Effector memory CD8-positive, alpha-beta T cell (primary cell): ENCODE results near the gene MAEA.

ENCODE experiments used
- ATAC-seq: fragments of 150-1000 bp; cut with Tn5 transposase; replicated peaks from 2 replicates; pipeline ENCODE4 v1.10.0; 2021; ENCODE audit warnings: mild to moderate bottlenecking, moderate library complexity
- DNase-seq, 3 experiments: peaks; one replicate each; pipeline ENCODE4 v3.0.0; 2021
- H3K27ac Mint-ChIP-seq, 2 donors: one replicate each; pipeline ENCODE4 v1.8.0; 2022; ENCODE audit warnings: mild to moderate bottlenecking in 2 of 2, mixed read lengths in 2 of 2, moderate library complexity in 2 of 2
- H3K27me3 Mint-ChIP-seq, 2 donors: one replicate each; pipeline ENCODE4 v1.8.0; 2022; ENCODE audit warnings: mixed read lengths in 2 of 2
- H3K36me3 Mint-ChIP-seq: one replicate; pipeline ENCODE4 v1.8.0; 2022; ENCODE audit warnings: mild to moderate bottlenecking, moderate library complexity, mixed read lengths; ENCODE audit not compliant: insufficient read depth
- H3K4me1 Mint-ChIP-seq, 2 donors: one replicate each; pipeline ENCODE4 v1.8.0; 2022; ENCODE audit warnings: low read depth in 2 of 2, mixed read lengths in 2 of 2
- H3K4me3 Mint-ChIP-seq, 2 donors: one replicate each; pipeline ENCODE4 v1.8.0; 2022; ENCODE audit warnings: mild to moderate bottlenecking in 2 of 2, mixed read lengths in 2 of 2, moderate library complexity in 2 of 2
- H3K9me3 Mint-ChIP-seq, 2 donors: one replicate each; pipeline ENCODE4 v1.8.0; 2022; ENCODE audit warnings: mixed read lengths in 2 of 2

Gene MAEA

DNA sequence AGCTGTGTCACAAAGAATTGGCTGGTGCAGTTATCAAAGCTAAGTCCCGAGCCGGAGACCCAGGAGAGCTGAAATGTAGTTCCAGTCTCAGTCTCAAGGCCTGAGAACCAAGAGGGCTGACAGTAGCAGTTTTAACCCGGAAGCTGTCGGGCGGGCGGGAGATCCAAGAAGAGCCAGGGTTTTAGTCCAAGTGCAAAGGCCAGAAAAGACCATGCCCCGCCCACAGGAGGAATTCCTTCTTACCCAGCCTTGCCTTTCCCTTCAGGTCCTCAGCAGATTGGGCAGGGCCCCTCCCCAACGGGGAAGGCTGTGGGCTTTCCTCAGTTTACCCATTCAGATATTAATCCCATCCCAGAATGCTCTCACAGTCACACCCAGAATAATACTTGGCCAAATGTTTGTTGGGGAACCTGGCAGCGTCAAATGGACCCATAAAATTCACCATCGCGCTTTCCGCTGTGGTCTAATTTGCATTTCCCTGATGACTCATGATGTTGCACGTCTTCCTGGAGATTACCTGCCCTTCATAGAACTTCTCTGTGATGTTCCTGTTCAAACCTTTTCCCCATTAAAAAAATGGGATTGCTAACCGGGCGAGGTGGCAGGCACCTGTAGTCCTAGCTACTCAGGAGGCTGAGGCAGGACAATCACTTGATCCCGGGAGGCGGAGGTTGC is 16.2 kb downstream of the MAEA start:
- Mint-ChIP-seq H3K4me1 (peaks cover 51 to 58% of the 10 kb centered on the region in 2 donors), H3K36me3 (peaks cover 51% of the 10 kb centered on the region), H3K27me3 (no peaks in the 10 kb centered on the region), H3K4me3 (peak overlapping the region; percentile 31 to 66), H3K27ac (peak overlapping the region; percentile 41 to 81), H3K9me3 (no peaks in the 10 kb centered on the region)
- DNase-seq (no peak), ATAC-seq (peak; percentile 21)

DNA sequence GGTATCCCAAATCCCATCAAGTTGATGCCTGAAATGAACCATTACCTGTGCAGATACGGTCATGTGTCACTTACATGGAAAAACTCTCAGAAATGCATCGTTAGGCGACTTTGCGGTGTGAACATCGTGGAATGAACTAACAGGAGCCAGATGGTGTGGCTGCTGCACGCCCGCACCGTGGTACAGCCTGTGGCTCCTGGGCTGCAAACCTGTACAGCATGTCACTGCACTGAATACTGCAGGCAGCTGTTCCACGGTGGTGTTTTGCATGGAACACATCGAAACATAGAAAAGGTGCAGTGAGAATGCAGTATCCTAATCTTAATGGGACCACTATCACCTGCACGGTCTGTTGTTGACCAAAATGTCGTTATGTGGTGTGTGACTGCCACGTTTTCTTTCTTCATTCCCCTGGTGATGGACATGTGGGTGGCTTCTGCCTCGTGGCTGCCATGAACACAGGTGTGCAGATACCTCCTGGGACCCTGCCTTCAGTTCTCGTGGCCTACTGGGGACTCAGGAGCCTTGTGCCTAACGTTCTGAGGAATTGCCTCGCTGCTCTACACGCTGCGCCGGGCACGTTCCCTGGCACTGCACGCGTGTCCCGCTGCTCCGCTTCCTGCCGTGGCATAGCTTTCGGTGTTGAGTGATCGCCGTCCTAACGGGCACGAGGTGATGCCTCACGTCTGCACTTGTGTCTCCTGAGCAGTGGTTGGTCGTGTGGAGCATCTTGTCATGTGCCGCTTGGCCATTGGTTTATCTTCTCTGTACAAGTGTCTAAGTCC is 18.5 kb downstream of the MAEA start:
- Mint-ChIP-seq H3K36me3 (peaks cover 58% of the 10 kb centered on the region), H3K4me1 (peaks cover 44 to 55% of the 10 kb centered on the region in 2 donors), H3K4me3 (peak overlapping the region in 1 of 2 donors; percentile 77), H3K27ac (peak overlapping the region in 1 of 2 donors; percentile 95), H3K9me3 (no peaks in the 10 kb centered on the region), H3K27me3 (no peaks in the 10 kb centered on the region)
- no peak for DNase-seq
- ATAC-seq = no peak

DNA sequence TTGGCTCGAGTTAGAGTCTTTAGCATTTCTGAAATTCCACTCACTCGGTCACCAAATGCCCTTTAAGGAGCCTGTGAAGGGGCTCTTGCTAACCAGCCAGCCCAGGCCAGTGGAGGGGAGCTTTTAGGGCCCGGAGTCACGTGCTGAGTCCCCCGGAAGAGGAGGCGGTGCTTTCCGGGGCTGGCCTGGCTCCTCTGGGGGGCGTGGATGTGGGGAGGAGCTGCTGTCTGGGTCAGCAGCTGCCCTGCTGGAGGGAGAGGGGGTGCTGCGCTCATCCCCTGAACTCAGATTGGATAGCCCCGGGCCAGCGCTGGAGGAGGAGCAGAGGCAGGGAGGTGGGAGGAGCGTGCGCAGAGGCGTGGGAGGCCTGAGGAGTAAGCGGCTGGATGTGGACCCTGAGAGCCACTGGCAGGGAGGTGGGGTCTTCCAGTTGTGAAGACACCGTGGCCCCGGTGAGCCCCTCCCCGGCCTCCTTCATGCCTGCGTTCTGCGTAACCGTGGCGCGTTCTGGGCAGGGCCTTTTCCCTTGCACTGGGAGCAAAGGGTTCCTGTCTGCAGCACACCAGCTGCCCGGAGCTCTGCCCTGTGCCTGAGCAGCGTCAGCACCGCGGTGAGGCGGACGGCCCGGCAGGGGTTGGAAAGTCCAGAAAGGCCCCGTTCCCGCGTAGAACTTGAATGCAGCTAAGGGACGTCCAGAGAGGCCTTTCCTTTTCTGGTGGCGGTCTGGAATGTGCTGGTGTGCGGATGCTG is 19.7 kb downstream of the MAEA start:
- peak overlapping the region; percentile 77 to 83 for H3K4me3 Mint-ChIP-seq
- H3K27ac Mint-ChIP-seq = peak overlapping the region; percentile 93 to 95
- H3K9me3 Mint-ChIP-seq = no peaks in the 10 kb centered on the region
- H3K36me3 Mint-ChIP-seq = peaks cover 62% of the 10 kb centered on the region
- no peaks in the 10 kb centered on the region for H3K27me3 Mint-ChIP-seq
- ATAC-seq (peak; percentile 70), DNase-seq (peak; percentile 28 to 69 (median 64))
- H3K4me1 Mint-ChIP-seq = peaks cover 41 to 57% of the 10 kb centered on the region in 2 donors

DNA sequence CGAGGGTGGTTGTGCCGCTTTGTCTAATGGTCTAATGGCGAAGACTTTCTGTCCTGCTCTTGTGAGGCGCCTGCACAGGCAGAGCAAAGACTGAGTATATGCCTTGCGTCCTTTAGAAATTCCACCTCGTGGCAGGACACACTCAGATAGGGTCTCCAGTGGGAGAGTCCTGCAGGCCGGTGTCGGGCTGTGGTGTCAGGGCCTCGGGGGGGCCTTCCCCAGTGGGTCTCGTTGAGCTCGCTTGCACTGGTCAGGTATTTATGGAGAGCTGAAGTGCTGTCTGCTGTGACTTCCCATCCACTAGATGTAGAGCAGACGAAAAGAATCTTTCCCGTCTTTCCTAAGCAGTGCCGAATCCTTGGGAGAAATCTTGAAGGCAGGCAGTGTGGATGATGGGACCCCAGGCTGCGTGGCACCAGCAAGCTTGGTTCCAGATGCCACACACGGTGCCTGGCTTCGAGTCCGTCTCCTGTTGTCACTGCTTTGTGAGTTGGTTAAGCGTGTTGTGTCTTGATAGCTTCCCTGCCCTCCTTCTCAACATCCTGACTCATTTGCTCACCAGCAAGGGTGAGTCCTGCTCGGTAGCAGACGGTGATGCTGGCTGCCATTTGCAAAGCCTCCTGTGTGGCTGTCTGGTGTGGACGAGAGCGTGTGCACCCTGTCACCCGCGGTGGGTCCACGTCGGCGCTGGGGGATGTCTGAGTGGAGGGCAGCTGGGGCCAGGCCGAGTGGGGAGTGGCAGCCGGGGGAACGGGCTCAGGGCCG is 20.5 kb downstream of the MAEA start:
- Mint-ChIP-seq H3K27ac (peak overlapping the region; percentile 28 to 95), H3K9me3 (no peaks in the 10 kb centered on the region), H3K4me3 (peak overlapping the region; percentile 77 to 83), H3K27me3 (no peaks in the 10 kb centered on the region), H3K36me3 (peaks cover 68% of the 10 kb centered on the region), H3K4me1 (peaks cover 36 to 54% of the 10 kb centered on the region in 2 donors)
- ATAC-seq (no peak), DNase-seq (no peak)

DNA sequence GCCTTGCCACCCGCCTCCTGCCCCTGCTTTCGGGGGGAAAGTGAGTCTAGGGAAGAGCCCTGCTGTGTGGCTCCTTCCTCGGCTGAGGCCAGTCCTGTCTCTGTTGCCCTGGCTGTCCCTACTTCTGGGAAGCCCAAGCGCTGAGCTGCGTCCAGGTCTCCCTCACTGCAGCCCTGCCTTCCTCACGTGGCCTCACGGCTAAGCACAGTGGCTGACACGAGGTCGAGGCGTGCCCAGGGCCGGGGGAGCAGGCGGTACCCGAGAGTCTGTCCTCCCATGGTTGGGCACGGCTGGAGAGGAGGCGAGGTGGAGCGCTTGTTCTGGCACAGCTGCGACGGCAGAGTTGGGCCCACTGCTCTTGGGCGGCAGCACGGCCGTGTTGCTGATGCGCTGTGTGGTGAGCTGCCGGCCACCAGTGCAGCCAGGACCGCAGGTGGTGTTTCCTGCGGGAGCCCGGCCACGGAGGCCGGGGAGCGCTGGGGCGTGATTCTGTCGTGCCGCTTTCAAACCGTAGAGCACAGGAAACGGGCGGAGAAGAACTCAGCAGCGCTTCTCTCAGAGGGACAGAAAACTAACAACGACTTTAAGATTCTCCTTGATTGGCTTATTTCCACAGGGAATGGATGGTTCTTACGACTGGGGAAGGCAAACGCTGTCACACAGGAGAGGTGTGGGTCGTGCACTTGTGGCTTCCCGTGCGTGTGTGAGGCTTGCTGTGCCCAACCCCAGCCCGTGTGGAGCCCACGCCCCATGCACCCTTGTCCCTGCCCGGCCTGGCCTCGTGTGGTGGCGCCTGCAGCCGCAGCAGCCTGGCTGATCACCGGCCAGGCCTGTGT is 21.3 kb downstream of the MAEA start:
- DNase-seq (peak in 2 of 3 experiments; percentile 43 to 47), ATAC-seq (peak; percentile 73)
- Mint-ChIP-seq H3K27ac (peak overlapping the region; percentile 54 to 95), H3K4me1 (peaks cover 29 to 49% of the 10 kb centered on the region in 2 donors), H3K9me3 (no peaks in the 10 kb centered on the region), H3K27me3 (no peaks in the 10 kb centered on the region), H3K4me3 (peak overlapping the region; percentile 25 to 83), H3K36me3 (peaks cover 67% of the 10 kb centered on the region)

DNA sequence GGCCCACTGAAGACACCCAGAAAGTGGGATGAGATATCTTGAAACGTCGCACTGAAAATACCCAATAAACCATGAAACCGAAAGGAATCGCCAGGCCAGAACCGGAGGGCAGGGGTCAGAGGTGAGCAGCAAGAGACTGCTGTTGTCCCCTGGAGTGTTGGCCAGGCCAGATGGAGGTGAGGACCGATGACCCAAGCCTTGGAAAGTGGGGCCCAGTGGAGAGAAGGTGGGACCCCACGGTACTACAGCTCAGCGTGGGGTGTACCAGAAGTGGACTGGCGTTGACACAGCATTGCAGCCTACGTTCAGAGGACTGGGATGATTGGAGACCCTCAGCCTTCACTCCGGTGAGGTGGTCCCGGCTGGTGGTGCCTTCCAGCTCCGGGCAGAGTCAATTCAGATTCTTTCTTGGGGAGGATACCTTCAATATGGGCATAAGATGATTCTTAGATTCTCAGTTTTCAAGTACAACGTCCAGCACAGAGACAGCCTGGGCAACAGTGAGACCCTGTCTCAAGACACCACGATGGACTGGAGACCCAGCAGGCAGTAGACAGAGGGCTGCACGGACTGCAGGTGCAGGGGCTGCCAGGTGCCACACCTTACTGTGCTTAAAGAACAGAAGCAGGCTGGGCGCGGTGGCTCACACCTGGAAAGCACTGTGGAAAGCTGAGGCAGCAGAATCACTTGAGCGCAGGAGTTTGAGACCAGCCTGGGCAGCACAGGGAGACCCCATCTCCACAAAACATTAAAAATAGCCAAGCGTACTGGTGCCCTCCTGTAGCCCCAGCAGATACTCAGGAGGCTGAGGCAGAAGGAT is 23.3 kb downstream of the MAEA start:
- H3K4me1 Mint-ChIP-seq = peaks cover 13 to 39% of the 10 kb centered on the region in 2 donors
- H3K4me3 Mint-ChIP-seq = no peak overlapping the region
- peaks cover 78% of the 10 kb centered on the region for H3K36me3 Mint-ChIP-seq
- no peaks in the 10 kb centered on the region for H3K27me3 Mint-ChIP-seq
- no peaks in the 10 kb centered on the region for H3K9me3 Mint-ChIP-seq
- ATAC-seq (no peak), DNase-seq (no peak)
- H3K27ac Mint-ChIP-seq = peak overlapping the region in 1 of 2 donors; percentile 95

DNA sequence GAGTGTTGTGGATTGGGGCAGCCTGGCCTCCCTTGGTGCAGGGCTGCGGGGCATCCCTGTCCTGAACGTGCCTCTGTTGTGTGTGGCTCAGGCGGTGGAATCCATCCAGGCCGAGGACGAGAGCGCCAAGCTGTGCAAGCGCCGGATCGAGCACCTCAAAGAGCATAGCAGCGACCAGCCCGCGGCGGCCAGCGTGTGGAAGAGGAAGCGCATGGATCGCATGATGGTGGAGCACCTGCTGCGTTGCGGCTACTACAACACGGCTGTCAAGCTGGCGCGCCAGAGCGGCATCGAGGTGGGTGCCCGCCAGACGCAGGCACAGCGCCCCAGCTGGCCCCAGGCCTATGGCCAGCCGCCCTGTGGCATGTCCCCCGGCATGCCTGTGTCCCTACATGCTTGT is 25.6 kb downstream of the MAEA start:
- H3K27me3 Mint-ChIP-seq = no peaks in the 10 kb centered on the region
- peaks cover 0 to 28% of the 10 kb centered on the region in 2 donors for H3K4me1 Mint-ChIP-seq
- H3K36me3 Mint-ChIP-seq = peaks cover 72% of the 10 kb centered on the region
- no peaks in the 10 kb centered on the region for H3K9me3 Mint-ChIP-seq
- no peak for ATAC-seq
- H3K27ac Mint-ChIP-seq = no peak overlapping the region
- no peak overlapping the region for H3K4me3 Mint-ChIP-seq
- DNase-seq = no peak

DNA sequence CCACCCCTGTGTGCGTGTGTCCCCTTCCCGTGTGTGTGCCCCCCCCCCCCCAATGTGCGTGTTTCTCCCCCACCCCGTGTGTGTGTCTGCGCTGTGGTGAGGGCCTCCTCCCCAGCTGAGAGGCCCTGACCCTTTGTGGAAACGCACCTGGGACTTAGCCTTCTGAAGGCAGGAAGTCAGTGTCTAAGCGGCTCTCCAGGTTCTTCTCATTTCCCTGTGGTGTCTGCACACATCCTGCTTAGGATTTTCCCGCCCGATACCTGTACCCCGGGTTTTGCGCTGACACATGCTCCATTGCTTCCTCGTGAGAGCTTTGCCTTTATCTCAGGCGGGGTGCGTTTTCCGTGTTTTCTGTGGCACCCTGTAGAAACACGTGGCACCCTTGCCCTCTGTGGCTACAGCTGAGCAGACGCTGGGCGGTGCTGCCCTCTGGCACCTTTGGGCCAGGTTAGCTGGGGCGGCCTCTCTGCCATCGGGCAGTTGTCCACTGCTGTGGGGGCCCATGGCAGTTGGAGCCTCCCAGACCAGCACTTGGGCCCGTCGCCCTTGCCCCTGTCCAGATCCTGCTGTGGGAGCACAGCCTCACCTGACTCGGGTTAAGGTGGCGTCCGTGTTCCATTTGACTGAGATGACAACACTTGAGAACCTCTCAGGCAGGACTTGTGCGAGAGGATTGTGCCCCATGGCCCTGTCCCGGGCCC is 26.3 kb downstream of the MAEA start:
- Mint-ChIP-seq H3K4me1 (peaks cover 0 to 24% of the 10 kb centered on the region in 2 donors), H3K27ac (no peak overlapping the region), H3K4me3 (no peak overlapping the region), H3K9me3 (no peaks in the 10 kb centered on the region), H3K36me3 (peaks cover 67% of the 10 kb centered on the region), H3K27me3 (no peaks in the 10 kb centered on the region)
- no peak for ATAC-seq
- no peak for DNase-seq

DNA sequence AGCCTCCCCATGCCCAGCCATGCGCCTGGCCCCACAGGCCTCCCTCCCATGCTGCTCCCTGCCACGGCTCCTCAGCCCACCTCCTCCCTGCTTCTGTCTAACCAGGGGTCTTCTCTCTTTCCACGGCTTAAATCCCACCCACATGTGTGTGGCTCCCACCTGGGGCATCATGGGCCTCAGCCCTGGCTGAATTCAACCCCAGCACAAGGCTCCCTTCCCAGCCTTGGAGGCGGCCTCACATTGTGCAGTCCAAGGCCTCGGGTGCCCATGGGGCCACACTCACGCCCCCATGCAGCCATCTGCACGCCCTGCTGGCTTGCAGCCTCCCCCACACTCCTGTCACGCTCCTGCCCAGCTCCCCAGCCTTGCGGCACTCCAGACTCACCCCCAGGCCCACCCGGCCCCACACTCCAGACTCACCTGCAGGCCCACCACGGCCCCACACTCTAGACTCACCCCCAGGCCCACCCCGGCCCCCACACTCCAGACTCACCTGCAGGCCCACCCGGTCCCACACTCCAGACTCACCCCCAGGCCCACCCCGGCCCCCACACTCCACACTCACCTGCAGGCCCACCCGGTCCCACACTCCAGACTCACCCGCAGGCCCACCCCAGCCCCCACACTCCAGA is 27.0 kb downstream of the MAEA start:
- no peak for ATAC-seq
- no peak for DNase-seq
- H3K4me3 Mint-ChIP-seq = no peak overlapping the region
- H3K36me3 Mint-ChIP-seq = peaks cover 68% of the 10 kb centered on the region
- H3K9me3 Mint-ChIP-seq = no peaks in the 10 kb centered on the region
- no peak overlapping the region for H3K27ac Mint-ChIP-seq
- H3K4me1 Mint-ChIP-seq = peaks cover 4 to 19% of the 10 kb centered on the region in 2 donors
- H3K27me3 Mint-ChIP-seq = no peaks in the 10 kb centered on the region

DNA sequence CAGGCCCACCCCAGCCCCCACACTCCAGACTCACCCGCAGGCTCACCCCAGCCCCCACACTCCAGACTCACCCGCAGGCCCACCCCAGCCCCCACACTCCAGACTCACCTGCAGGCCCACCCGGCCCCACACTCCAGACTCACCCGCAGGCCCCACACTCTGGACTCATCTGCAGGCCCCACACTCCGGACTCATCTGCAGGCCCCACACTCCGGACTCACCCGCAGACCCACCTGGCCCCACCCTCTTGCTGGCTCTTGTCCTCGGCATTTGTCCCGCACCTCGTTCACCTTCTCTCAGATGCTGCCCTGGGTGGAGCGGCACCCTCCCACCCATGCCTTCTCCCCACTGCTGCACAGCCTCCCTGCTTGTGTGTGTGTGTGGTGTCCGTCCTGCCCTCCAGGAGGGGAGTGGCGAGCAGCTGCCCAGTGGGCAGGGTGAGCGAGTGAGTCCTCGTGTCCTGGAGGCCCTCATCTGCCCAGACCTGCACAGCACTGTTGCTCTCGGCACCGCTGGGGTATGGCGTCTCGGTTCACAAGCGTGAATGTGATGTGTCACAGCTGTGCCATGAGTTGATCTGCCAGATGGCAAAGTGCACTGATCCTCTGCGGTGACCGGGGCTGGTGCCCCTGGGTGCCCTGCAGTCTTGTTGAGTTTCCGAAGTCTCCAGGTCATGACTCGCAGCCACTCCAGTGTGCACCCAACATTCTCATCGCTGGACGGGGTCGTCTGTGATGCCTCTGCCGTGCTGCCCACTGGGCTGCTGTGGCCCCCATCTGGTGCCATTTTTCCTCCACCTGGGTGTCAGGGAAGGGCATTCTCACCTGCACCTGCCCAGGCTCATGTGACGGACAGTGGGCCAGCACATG is 27.7 kb downstream of the MAEA start:
- H3K4me1 Mint-ChIP-seq = peaks cover 4 to 15% of the 10 kb centered on the region in 2 donors
- ATAC-seq (no peak), DNase-seq (no peak)
- H3K36me3 Mint-ChIP-seq = peaks cover 68% of the 10 kb centered on the region
- H3K9me3 Mint-ChIP-seq = no peaks in the 10 kb centered on the region
- H3K27ac Mint-ChIP-seq = peak overlapping the region; percentile 44 to 58
- H3K27me3 Mint-ChIP-seq = no peaks in the 10 kb centered on the region
- peak overlapping the region in 1 of 2 donors; percentile 23 for H3K4me3 Mint-ChIP-seq
